Measurements from ENCODE around the gene SERTAD3. TPM values are rescaled to one million over a fixed set of nuclear protein-coding genes. Genes with fewer than 3 reads are reported as not detected.

Gene SERTAD3
- polyA plus RNA-seq, 1 of the 3 experiments (the other 2 are of a cell fraction), result 11.3 TPM

GRCh38 chr19:40469011-40469410 lies 24.9 kb upstream of the SERTAD3 start:
- Histone ChIP-seq H3K79me2 (ENCODE audit: insufficient read depth) (no peaks in the 10 kb centered on the region; the same call in 1 of the 2 replicates), H3K4me1 (ENCODE audit: control insufficient read depth in 1 of 2, insufficient read depth in 2 of 2, low read depth in 1 of 2, low read length in 1 of 2) (peaks cover 5 to 17% of the 10 kb centered on the region in 2 experiments; a peak in 3 of 4 replicates), H3K9me2 (no peaks in the 10 kb centered on the region), H2AFZ (ENCODE audit: low read depth) (no peak overlapping the region), H3F3A (replicated peaks; ENCODE audit: insufficient read depth) (peaks cover 9% of the 10 kb centered on the region), H3K27me3 (ENCODE audit: insufficient read depth) (no peaks in the 10 kb centered on the region), H3K4me3 (ENCODE audit: low read depth in 2 of 2, low read length in 1 of 2) (no peak overlapping the region), H4K20me1 (ENCODE audit: insufficient read depth) (no peaks in the 10 kb centered on the region), H3K27ac (ENCODE audit: low read depth in 2 of 2, low read length in 1 of 2) (no peak overlapping the region), H3K4me2 (no peak overlapping the region), H3K36me3 (replicated peaks in 1 of 2; ENCODE audit: control insufficient read depth in 1 of 2, insufficient read depth in 2 of 2, low read length in 1 of 2) (no peaks in the 10 kb centered on the region), H3K9ac (no peak overlapping the region), H3K9me3 (no peaks in the 10 kb centered on the region)
- CTCF ChIA-PET, result no interaction called here
- 97% methylated on average over 6 of the region's 6 CpGs for WGBS (ENCODE audit: low lambda C conversion rate)
- no peak for DNase-seq
- POLR2A ChIA-PET, result no interaction called here
- TF ChIP-seq CTCF (IDR thresholded peaks at IDR 0.05) (no peak), ZBTB33 (IDR thresholded peaks at IDR 0.05; ENCODE audit: borderline replicate concordance, low read depth) (no peak), YY1 (IDR thresholded peaks at IDR 0.05; ENCODE audit: low read depth) (no peak), MXI1 (IDR thresholded peaks at IDR 0.05; ENCODE audit: low read depth, low read length) (no peak), REST (IDR thresholded peaks at IDR 0.05; ENCODE audit: low read depth, low read length) (no peak)

- no peak within 1 kb of the TSS for H3K27ac ChIP-seq (ENCODE audit: low read depth in 2 of 2, low read length in 1 of 2)
- WGBS (ENCODE audit: low lambda C conversion rate), result 35% methylated on average over 21 of the region's 87 CpGs
- H2AFZ ChIP-seq (ENCODE audit: low read depth), result peak within 1 kb of the TSS; percentile 47; the same call in 1 of the 2 replicates
- H3K79me2 ChIP-seq (ENCODE audit: insufficient read depth), result no peaks in the 10 kb centered on the region; the same call in 1 of the 2 replicates
- peak within 1 kb of the TSS; percentile 85 for H3K4me2 ChIP-seq
- no peaks in the 10 kb centered on the region for H3K36me3 ChIP-seq (replicated peaks in 1 of 2; ENCODE audit: control insufficient read depth in 1 of 2, insufficient read depth in 2 of 2, low read length in 1 of 2)
- DNase-seq, result peak; percentile 73
- CTCF ChIA-PET, result interaction anchor here (0.6 to 2.2 kb wide), 5 partner anchors 10 to 130 kb away, joined by 3 to 8 read pairs (median 3); no protein-coding TSS in a partner anchor
- no peak within 1 kb of the TSS for H3K9ac ChIP-seq
- H3K9me2 ChIP-seq, result no peaks in the 10 kb centered on the region
- peaks cover 5 to 17% of the 10 kb centered on the region in 2 experiments; a peak in 3 of 4 replicates for H3K4me1 ChIP-seq (ENCODE audit: control insufficient read depth in 1 of 2, insufficient read depth in 2 of 2, low read depth in 1 of 2, low read length in 1 of 2)
- TF ChIP-seq RFX5 (IDR thresholded peaks at IDR 0.05; ENCODE audit: low read length) (no peak), PBX3 (IDR thresholded peaks at IDR 0.05) (no peak)
- POLR2A ChIA-PET, result no interaction called here
- H3F3A ChIP-seq (replicated peaks; ENCODE audit: insufficient read depth), result peaks cover 14% of the 10 kb centered on the region
- peak within 1 kb of the TSS; percentile 48 to 79 for H3K4me3 ChIP-seq (ENCODE audit: low read depth in 2 of 2, low read length in 1 of 2)
- H4K20me1 ChIP-seq (ENCODE audit: insufficient read depth), result no peaks in the 10 kb centered on the region
- H3K27me3 ChIP-seq (ENCODE audit: insufficient read depth), result no peaks in the 10 kb centered on the region
- no peaks in the 10 kb centered on the region for H3K9me3 ChIP-seq
Measured at GRCh38 chr19:40466985-40467734, 23.0 kb upstream of the SERTAD3 start, which contains the start of gene SPTBN4. Gene SPTBN4 (plus strand): TSS chr19:40467001. CDS start chr19:40472622, 5,621 bp downstream.

Measured in SK-N-SH (cell line).